Pancreas (tissue), 10 donors: Measurements from ENCODE around the gene CCL21. TPM values are rescaled to one million over a fixed set of nuclear protein-coding genes. Genes with fewer than 3 reads are reported as not detected.

Experiments used
- ATAC-seq, 4 donors: fragments of 200-7000 bp; cut with Tn5 transposase; one replicate each; pipeline versions ENCODE4 v1.8.0 to v1.9.1; 2020; ENCODE audit warnings: mild to moderate bottlenecking in 4 of 4, moderate library complexity in 4 of 4
- DNase-seq, 6 donors: peaks; one replicate each; pipeline ENCODE4 v3.0.0-alpha.2; 2020
- FAIRE-seq: peaks from 2 replicates; lab custom pipeline; 2012; peaks lifted over from hg19 to GRCh38; lab: Jason Lieb, UNC
- H3K27ac ChIP-seq, 4 donors: fragments of 200-600 bp; sonication (generic); 1 replicate in 3 of 4; 2 replicates in 1 of 4; pipeline versions ENCODE4 v1.5.0 to v1.8.0; 2020
- H3K27me3 ChIP-seq, 4 donors: fragments of 200-600 bp; one replicate each; pipeline ENCODE4 v1.8.0; 2021
- H3K36me3 ChIP-seq, 3 donors: fragments of 200-600 bp; sonication (generic) in 1 of 3; one replicate each; pipeline versions ENCODE4 v1.5.0 to v1.8.0; 2020 to 2021
- H3K4me1 ChIP-seq, 3 donors: fragments of 200-600 bp; one replicate each; pipeline ENCODE4 v1.8.0; 2021
- H3K4me3 ChIP-seq, 4 donors: fragments of 200-600 bp; sonication (generic) in 2 of 4; one replicate each; pipeline versions ENCODE4 v1.5.0 to v1.8.0; 2020 to 2021
- H3K9me3 ChIP-seq, 4 donors: fragments of 200-600 bp; one replicate each; pipeline ENCODE4 v1.8.0; 2021
- whole genome bisulfite sequencing, 2 donors: extraction: QIAGEN DNeasy Blood & Tissue Kit; methylation state at CpG; one replicate each; pipeline ENCODE4 v1.1.7; 2013; 5-methylcytosine and 5-hydroxymethylcytosine counted together
- intact Hi-C, 3 donors: fragments of 100-400 bp; cut with DNase I; formaldehyde crosslinking; loops; one replicate each; pipeline versions ENCODE4 v1.11.1 to v1.14.2; 2022
- polyA plus RNA-seq, 2 donors: library from polyadenylated mRNA; stranded (reverse); fragments of 200-250 nt; gene quantifications; one replicate each; pipeline ENCODE4 v1.2.3, GENCODE V29; 2013
- total RNA-seq, 6 donors: library from RNA; stranded (reverse); fragmentation: NEBNext Ultra II Directional in 4 of 6; extraction: Animal tissue kit (Norgen Biotek cat#: 25700) in 4 of 6; gene quantifications; one replicate each; pipeline versions ENCODE4 v1.2.1 to v1.2.4, GENCODE V29; 2021 to 2023
- TF ChIP-seq, protein P1 (sequence below), 4 donors: fragments of 200-600 bp; sonication (generic) in 3 of 4; IDR thresholded peaks; one replicate each; pipeline versions ENCODE4 v1.5.0 to v1.8.0; 2021; ENCODE audit warnings: antibody characterized with exemption in 4 of 4
- donor health status: healthy with polysubstance abuse.
- donor health status: DM: no; HTN: no; CAD: no; lungs with moderate emphysema.
- donor health status: DM: no; HTN: no; CAD: no.
- donor health status: control.
- donor health status: control.
- donor health status: Bipolar disorder and iron deficiency.
- donor health status: DM: yes; HTN: yes; CAD: no.
- donor health status: DM: no; HTN: no; CAD: no.
- donor health status: DM: no; HTN: no; CAD: no.
- donor health status: DM: yes; HTN: yes; CAD: no.

Gene CCL21
- total and polyA plus RNA-seq, 8 donors, result 1.9 to 53.5 (median 11.3) TPM; not detected in 1

DNA sequence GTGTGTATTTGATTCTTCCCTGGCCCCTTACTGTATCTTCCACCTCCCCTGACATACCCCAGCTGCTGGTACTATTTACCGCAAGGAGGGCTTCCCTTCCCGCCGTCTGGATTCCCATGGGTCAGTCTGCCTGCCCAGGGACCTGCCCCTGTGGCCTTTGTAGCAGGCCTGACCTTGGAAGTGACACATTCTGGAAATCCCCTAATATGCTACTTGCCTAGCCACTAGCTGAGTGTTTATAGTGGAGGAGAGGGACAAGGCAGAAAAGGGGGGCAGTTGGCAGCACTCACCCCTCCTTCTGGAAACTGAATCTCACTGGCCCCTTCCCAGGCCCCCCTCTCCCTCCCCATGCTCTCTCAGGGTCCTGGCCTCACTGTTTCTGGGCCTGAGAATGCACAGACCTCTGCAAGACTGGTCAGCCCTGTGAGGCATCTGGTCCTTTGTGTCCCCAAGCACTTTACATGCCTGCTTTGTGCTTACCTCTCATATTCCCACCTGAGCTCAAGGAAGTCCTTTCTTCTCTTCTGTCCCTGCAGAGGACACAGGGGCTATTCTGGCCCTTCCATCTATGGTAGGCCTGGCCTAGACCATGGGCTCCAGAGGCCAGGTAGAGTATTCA, 8.2 kb upstream of the CCL21 start:
- 48 to 65% methylated on average over 3 of the region's 3 CpGs for WGBS, 2 donors
- no peak overlapping the region for H3K4me3 ChIP-seq
- TF ChIP-seq, protein P1, sequence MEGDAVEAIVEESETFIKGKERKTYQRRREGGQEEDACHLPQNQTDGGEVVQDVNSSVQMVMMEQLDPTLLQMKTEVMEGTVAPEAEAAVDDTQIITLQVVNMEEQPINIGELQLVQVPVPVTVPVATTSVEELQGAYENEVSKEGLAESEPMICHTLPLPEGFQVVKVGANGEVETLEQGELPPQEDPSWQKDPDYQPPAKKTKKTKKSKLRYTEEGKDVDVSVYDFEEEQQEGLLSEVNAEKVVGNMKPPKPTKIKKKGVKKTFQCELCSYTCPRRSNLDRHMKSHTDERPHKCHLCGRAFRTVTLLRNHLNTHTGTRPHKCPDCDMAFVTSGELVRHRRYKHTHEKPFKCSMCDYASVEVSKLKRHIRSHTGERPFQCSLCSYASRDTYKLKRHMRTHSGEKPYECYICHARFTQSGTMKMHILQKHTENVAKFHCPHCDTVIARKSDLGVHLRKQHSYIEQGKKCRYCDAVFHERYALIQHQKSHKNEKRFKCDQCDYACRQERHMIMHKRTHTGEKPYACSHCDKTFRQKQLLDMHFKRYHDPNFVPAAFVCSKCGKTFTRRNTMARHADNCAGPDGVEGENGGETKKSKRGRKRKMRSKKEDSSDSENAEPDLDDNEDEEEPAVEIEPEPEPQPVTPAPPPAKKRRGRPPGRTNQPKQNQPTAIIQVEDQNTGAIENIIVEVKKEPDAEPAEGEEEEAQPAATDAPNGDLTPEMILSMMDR (IDR thresholded peaks at IDR 0.05), result no peak
- ATAC-seq, result peak in 3 of 4 donors; percentile 36 to 86 (median 73)
- H3K27ac ChIP-seq, result peak overlapping the region in 1 of 4 donors; percentile 39
- no peaks in the 10 kb centered on the region for H3K36me3 ChIP-seq
- DNase-seq, result peak in 2 of 6 donors; percentile 9 to 30
- no peaks in the 10 kb centered on the region for H3K27me3 ChIP-seq
- peaks cover 0 to 4% (median 0%) of the 10 kb centered on the region in 3 donors for H3K4me1 ChIP-seq
- FAIRE-seq, result no peak
- intact Hi-C loops, result no loop called here
- no peaks in the 10 kb centered on the region for H3K9me3 ChIP-seq

DNA sequence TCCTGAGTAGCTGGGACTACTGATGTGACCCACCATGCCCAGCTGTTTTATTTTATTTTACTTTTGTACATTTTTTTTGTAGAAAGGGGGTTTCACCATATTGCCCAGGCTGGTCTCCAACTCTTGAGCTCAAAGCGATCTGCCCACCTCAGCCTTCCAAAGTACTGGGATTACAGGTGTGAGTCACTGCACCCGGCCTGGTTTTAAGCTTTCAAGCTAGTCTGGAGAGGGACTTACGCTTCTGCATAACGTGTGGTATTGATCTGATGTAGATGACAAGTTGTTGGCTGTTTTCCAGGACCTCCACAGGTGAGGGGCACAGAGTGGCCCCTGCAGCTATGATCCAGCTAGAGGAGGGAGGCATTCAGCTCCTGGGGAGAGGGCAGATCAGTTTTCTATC, 6.8 kb upstream of the CCL21 start:
- Histone ChIP-seq H3K4me1 (peaks cover 0 to 4% (median 0%) of the 10 kb centered on the region in 3 donors), H3K36me3 (no peaks in the 10 kb centered on the region), H3K27me3 (no peaks in the 10 kb centered on the region), H3K27ac (no peak overlapping the region), H3K4me3 (no peak overlapping the region), H3K9me3 (no peaks in the 10 kb centered on the region)
- intact Hi-C loops, result no loop called here
- 47 to 50% methylated on average over 4 of the region's 4 CpGs for WGBS, 2 donors
- no peak for FAIRE-seq
- DNase-seq, result no peak
- ATAC-seq, result no peak
- TF ChIP-seq, protein P1 (IDR thresholded peaks at IDR 0.05), result no peak

DNA sequence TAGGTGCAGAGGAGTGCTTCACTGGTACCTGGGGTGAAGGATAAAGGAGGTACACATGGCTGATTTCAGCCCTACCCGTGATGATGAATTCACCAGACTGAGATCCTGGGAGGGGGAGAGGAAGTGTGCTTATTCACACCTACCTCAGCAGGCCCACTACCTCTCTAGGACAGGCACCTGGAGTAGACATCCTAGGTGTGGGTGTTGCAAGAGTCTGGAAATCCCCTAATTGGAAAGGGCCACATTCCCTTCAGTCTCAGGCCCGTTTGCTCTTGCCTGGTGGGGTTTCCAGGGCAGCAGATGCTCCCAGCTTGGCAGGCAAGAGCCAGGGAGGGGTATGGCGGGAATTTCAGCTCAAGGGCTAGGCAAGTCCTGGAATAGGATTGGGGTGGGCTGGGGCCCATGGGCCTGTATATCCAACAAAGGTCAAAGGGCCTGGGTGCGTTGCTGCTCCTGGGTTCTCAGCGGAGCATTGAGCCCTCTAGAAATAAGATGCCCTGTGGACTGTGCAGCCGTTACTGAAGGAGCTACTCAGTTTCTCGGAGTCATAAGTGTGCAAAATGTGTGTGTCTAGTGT, 5.8 kb upstream of the CCL21 start:
- peak in 2 of 4 donors; percentile 45 to 63 for ATAC-seq
- H3K4me3 ChIP-seq, result no peak overlapping the region
- TF ChIP-seq, protein P1 (IDR thresholded peaks at IDR 0.05), result no peak
- FAIRE-seq, result no peak
- no peaks in the 10 kb centered on the region for H3K36me3 ChIP-seq
- intact Hi-C loops, result no loop called here
- no peak overlapping the region for H3K27ac ChIP-seq
- H3K9me3 ChIP-seq, result no peaks in the 10 kb centered on the region
- 84 to 85% methylated on average over 7 of the region's 7 CpGs for WGBS, 2 donors
- DNase-seq, result no peak
- H3K27me3 ChIP-seq, result no peaks in the 10 kb centered on the region
- peaks cover 0 to 4% (median 0%) of the 10 kb centered on the region in 3 donors for H3K4me1 ChIP-seq

DNA sequence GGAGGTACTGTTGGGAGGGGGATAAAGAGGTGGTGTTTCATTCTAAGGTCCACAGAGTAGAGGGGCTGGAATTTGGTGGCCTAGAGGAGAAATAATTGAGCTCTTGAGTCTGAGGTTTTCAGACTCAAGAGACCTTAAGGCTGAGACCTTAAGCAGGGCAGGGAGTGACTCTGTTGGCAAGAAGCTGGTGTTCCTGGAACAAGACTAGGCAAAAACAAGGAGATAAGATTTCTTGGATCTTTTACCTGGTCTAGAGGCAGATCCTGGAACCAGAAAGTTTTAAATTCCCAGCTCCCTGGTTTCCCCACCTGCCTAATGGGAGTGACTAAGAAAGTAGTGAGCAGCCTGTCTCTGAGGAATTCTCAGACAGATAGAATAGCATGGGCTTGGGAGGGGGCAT, 4.1 kb upstream of the CCL21 start:
- TF ChIP-seq, protein P1 (IDR thresholded peaks at IDR 0.05), result no peak
- peaks cover 0 to 4% (median 0%) of the 10 kb centered on the region in 3 donors for H3K4me1 ChIP-seq
- no peak for DNase-seq
- H3K27me3 ChIP-seq, result no peaks in the 10 kb centered on the region
- no peak overlapping the region for H3K4me3 ChIP-seq
- H3K36me3 ChIP-seq, result no peaks in the 10 kb centered on the region
- ATAC-seq, result peak in 2 of 4 donors; percentile 22 to 55
- FAIRE-seq, result no peak
- H3K9me3 ChIP-seq, result no peaks in the 10 kb centered on the region
- H3K27ac ChIP-seq, result no peak overlapping the region
- intact Hi-C loops, result no loop called here

DNA sequence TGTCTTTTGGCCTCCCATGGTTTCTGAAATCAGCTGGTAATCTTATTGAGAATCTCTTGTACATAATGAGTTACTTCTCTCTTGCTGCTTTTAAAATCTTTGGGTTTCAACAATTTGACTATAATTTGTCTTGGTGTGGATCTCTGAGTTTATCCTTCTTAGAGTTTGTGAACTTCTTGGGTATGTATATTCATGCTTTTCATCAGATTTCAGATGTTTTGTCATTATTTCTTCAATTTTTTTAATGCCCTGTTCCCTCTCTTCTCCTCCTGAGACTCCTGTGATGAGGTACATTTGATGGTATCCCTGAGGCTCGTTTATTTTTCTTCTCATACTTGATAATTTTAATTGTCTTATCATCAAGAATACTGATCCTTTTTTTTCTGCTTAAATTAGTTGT, 2.2 kb upstream of the CCL21 start:
- Histone ChIP-seq H3K4me1 (no peaks in the 10 kb centered on the region), H3K4me3 (no peak overlapping the region), H3K36me3 (no peaks in the 10 kb centered on the region), H3K27ac (no peak overlapping the region), H3K9me3 (no peaks in the 10 kb centered on the region), H3K27me3 (no peaks in the 10 kb centered on the region)
- FAIRE-seq (no peak), DNase-seq (no peak), ATAC-seq (no peak)
- intact Hi-C loops, result no loop called here
- WGBS, 2 donors, result 39 to 50% methylated on average over 1 of the region's 1 CpG
- TF ChIP-seq, protein P1 (IDR thresholded peaks at IDR 0.05), result no peak
